ENCODE measurements around the gene EPHA2.
"Not testable (repeated sequence)": the region's sequence is repeated elsewhere in the genome, so short reads cannot be mapped to it uniquely, and the experiment has no call there.

EPHA2 gene

DNA sequence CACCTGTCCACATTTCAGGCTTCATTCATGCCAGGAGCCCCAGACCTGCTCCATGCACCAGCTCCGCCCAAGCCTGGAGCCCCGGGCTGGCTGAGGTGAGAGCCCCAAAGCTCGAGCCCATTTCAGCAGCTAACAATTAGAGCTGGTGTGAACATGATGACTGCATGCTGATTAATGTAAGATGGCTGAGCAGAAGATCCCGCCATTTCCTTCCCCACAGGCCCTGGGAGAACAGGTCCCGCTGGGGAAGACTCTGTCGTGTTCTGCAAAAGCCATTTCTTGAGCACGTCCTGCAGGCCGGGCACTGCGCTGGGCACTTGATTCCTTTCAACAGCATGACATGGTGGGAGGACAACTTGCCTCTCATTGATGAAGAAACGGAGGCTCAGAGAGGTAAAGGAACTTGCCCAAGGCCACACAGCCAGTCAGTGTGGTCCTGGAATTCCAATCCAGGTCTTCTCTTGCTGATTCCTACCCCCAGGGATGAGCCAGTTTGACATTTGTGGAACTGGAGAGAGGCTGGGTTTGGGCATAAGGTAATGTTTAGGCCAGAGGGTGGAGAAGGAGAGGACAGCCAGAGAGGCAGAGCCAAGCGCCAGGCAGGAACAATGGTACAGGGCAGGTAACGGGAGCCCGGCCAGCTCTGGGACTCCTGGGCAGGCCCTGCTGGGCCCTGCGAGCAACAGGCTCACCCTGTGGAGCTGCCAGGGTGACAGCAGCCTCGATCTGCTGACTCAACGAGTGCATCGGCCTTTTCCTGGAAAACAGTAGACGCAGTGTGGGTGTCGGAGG lies 28.1 kb upstream of the EPHA2 start:
- no peak for DNase-seq

DNA sequence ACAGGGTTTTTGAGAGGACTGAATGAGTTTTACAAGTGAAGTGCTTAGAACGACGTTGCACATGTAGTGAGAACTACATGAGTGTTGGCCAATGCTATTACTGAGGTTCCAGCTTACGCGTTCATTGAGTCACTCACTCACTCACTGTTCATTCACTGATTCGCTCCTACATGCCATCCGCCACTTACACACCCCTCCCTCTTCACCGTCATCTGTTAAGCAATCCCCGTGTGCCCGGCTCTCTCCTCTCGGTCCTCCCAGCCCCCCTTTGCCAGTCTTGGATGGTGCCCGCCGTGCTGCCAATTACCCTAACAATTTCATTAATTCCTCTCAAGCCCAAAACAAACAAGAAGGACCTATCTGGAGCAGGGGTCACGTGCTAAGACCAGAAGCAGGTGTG lies 27.3 kb upstream of the EPHA2 start:
- no peak for DNase-seq

DNA sequence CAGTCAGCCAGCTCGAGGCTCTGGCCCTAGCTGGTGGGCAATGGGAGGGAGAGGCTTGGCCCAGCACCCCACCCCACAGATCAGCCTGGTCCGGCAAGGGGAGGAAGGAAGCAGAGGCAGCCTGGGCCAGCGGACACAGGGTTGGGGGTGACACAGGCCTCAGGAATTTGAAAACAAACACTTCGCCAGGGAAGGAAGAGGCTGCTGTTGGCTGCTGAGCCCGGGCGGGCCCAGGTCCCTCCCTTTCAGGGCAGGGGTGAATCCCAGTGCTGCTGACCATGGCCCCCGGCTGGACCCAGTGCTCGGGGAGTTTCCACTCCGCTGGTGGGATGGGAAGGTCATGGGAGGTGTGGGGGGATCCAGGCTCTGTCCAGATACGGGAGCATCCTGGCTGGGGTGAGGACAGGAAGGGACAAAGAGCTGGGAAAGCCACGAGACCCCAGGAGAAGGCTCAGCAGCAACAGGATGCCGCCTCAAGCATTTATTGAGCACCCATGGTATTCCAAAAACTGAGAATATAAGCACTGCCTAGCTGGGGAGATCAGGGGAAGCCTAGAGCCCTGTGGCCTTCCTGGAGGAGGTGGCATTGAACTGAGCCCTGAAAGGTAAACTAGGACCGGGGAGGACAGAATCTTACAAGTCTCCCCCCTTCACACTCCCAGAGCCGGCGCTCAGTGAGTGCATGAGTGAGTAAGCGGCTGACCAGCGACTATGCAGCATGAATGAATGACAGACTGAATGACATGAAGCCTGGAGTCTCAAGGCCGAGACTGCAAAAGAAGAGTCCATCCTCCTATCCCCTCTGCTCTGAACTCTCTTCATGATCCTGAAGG lies 26.2 kb upstream of the EPHA2 start:
- no peak for DNase-seq

DNA sequence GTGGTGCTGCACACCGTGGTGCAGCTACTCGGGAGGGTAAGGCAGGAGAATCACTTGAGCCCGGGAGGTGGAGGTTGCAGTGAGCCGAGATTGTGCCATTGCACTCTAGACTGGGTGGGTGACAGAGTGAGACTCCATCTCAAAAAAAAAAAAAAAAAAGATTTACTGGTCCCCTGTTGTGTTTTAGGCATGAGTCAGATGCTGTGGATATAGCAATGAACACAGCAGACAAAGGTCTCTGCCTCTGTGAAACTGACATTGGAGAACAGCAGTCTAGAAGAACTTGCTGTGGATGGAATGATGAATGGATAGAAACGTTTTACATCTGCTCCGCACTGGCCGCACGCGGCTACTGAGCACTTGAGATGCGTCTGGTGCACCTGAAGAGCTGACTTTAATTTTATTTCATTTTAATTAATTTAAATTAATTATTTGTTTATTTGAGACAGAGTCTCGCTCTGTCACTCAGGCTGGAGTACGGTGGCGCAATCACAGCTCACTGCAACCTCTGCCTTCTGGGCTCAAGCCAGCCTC lies 24.5 kb upstream of the EPHA2 start:
- no peak for DNase-seq

DNA sequence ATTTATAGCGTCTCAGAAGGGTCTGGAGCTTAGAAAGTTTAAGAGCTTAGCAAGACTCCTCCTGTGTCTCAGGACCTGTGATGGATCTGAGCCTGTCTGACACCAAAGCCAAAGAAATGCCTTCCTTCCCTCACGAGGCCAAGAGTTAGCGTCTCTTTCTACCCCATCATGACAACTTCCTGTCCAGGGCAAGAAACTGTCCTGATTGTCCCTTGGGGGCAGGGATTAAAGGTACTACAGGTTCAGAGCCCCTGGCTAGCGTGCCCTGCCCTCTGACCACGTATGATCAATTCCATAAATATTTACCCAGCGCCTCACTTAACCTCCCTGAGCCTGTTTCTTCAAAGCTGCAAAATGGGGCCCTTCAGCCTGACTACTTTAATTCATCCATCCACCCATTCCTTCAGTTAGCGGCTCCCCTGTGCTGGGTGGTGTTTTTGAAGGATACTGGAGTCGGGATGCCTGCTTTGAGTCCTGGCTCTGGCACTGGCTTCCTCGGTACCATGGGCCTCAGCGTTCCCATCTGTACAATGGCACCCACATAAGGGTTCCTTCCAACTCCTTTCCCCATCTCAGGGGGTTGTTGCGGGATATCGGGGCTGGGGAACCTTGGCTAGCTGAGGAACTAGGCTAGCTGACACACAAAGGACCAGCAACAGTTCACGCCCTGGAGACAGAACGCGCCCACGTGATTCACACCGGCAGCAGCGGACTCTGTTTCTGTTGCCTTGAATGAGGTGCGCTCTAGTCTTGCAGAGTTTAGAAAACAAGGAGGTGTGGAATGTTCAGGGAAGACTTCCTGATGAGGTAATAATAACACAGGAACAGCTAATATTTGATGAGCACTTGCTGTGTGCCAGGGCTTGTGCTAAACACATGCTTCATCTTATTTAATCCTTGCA lies 23.0 kb upstream of the EPHA2 start:
- DNase-seq, result no peak

DNA sequence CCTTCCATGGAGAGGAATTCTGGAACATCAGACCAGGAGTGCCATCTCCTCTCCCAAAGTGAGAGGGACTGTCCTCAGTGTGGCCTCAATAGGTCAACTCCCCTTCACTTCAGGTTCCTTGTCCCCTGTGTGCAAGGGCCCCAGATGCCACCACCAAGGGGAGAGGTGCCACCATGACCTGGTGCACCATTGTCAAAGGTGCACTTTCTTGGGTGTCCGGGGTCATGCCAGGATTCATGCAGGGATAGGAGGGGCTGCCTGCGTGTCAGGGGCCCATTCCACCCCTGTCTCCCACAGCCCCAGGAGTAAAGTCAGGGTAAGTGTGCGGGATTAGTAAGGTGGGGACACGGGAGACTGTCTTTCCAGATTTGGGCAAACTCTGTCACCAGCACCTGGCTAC lies 21.4 kb upstream of the EPHA2 start:
- DNase-seq, result no peak

DNA sequence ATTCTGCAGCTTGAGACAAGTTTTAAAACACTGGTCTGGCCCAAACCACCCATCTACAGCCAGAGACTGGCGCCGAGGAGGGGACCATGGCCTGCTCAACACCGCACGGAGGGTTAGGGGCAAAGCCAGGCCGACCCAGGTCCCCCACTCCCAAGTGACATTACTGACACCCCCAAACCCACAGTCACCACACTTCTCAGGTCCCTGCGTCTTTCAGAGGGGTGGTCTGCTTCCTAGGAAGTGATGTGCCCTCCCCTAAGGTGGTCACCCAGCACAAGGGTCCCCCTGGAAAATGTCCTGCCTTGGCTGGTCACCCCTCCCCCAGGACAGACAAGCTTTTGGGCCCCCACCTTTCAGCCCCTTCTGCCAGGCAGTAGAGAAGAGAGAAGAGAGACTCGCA lies 20.8 kb upstream of the EPHA2 start:
- no peak for DNase-seq

DNA sequence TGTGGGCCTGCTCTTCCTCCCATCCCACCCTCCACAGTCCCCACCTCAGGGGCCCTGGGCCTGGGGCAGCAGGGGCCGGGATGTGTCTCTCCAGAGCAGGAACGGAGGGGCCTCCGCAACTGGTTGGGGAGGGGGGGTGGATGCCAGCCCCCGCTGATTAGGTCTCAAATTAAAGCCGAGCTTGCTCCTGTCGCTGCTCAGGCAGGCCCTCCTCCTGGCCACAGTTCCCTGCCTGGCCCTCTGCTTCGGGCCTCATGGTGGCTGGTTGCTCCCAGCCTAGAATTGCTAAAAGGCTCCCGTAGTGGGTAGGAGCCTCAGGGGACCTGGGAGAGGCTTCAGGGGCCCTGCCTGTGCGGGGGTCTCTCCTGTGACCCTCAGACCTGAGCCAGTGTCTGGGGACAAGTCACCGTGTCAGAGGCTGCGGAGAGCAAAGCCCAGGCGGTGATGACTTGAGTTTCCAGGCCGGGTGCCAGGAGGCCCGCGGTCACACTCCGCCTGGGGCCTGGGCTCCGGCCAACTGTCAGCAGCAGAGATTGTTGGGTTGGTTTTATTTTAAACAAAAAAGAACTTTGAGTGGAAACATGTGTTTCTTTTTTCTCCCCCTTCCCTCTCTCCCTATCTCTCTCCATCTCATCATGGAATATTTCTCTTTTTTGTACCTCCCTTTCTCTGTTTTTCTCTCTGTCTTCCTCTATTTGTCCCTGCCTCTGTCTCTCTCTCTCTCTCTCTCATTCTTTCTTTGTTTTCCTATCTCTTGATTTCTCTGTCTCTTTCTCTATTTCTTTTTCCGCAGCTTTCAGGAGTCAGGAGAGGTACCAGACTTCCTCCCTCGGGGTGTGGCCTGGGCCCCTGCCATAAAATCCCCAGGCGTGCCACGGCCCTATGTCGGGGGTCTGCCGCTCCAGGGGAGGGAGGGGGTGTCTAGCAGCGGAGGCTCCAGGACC lies 20.0 kb upstream of the EPHA2 start:
- no peak for DNase-seq

DNA sequence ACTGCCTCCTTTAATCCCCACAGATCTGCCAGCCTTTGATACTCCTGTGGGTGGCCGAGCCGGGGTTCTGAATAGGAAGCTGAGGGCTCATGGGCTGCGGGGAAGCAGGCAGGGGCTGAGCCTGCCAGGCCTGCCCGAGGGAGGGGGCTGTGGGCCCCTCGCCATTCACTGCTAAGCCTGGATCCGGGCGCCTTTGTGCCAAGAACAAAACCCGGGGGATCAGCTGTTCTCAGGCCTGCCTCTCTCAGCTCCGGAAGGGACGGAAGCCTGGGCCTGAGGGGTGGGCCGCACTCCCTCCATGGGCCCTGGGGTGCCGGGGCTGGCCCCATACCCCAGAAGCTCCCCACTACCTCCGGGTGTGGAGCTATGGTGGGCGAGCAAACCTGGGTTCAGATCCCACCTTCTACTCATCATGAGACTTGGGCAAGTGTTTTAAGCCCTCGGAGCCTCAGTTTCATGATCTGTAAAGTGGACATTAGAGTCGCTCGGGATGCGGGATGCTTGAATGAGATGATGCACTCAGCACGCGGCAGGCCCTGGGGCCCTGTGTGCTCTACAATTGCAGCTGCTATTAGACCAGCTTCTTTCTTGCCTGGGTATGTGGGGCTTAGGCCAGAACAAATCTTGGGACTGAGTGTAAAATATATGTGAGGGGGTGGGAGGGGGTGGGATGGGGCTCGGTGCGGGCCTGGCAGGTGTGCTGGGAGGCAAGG lies 19.2 kb upstream of the EPHA2 start:
- no peak for DNase-seq

DNA sequence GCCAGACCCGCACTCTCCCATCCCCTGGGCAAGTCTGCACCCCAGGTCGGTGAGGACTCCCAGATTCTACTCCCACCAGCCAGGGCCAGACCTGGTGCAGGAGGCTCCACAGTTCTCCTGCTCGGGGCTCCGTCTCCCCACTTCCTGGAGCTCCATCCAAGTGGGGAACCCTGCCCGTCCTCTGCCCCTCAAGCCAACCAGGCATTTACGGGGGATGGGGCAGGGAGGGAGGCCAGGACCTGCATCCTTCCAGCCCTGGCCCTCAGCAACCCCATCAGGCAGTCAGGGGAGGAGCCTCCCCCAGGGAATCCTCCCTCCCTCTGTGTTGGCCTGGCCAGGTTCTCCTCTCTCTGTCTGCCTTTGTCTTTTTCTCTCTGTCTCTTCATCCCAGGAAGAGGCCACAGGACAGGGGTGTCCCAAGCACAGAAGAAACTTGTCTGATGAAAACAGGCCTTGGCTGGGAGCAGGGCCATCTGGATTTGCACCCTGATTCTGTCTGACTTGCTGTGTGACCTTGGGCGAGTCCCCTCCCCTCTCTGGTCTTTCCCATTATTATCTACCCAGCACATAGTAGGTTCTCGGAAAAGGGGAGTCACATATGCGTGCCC lies 18.5 kb upstream of the EPHA2 start:
- no peak for DNase-seq

DNA sequence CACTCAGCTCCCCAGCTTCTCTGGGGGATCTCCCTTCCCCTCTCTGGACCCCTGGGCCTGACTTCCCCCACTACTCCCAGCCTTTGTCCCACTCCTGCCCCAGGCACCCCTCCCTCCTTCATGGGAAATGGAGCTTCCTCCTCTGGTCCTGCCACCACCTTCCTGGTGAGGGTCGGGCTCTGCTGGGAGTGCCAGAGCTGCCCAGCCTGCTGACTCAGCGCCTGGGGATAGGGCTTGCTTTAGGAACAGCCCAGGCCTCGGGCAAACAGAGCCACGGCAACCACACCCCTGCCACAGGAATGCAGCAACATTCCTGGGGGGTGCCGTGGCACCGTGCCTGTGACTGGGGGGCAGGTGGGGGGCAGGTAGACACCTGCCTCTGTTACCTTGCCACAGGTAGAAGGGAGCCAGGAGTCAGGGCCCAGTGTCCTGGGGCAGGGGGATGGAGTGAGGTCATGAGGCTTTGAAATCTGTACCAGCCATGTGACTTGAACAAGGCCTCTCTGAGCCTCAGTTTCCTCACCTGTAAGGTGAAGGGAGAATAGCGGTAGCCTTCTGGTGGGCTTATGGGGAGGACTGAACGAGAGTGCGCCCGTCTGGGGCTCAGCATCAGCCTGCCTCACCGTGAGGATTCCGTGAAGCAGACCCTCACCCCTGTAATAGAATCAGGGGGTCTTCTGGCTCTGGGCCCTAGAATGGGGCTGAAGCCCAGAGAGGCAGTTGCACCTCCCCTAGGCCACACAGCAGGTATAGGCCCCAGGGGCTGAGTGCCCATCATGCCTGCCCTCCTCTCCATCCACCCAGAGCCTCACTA lies 17.8 kb upstream of the EPHA2 start:
- DNase-seq, result no peak

DNA sequence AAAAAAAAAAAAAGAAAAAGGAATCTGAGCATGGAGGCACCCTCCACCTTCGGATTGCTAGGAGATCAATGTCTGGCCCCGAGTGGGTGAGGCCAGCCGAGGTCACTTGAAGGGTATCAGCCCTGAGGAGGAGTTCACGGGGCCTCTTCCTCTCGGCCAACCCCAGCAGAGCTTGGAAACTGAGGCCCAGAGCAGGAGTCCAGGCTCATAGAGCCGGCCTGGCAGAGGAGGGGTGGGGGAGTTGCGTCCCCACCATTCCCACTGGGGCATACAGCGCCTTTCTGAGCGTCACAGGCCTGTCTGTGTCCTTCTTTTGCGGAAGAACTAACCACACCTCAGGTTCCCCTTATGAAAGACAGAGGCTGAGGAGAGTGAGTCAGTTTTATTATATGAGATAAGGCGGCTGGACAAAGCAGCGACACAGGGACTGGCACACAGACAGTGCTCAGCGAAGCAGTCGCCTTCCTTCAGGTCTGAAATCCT lies 17.1 kb upstream of the EPHA2 start:
- DNase-seq, result no peak

DNA sequence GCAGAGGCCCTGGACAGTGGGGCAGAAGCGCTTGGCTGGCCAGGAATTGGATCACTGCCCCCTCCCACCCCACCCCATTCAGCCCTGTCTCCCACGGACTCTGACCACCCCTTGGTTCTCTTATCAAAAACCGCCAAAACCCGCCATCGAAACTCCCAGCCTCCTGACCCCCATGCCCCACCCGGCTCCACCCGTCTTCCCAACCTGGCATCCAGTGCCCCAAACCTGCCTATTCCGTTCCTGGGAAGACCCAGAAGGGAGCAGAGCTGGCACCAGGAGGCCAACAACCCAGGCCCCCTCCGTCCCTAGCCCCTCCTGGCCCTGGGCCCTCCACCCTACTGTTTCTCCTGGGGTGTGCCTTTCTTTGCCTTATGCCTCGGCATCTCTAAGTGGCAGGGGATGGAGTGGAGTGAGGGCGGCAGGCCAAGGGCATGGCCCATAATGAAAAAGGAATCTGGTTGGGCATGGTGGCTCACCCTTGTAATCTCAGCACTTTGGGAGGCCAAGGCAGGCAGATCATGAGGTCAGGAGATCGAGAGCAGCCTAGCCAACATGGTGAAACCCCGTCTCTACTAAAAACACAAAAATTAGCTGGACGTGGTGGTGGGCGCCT lies 16.5 kb upstream of the EPHA2 start:
- no peak for DNase-seq

DNA sequence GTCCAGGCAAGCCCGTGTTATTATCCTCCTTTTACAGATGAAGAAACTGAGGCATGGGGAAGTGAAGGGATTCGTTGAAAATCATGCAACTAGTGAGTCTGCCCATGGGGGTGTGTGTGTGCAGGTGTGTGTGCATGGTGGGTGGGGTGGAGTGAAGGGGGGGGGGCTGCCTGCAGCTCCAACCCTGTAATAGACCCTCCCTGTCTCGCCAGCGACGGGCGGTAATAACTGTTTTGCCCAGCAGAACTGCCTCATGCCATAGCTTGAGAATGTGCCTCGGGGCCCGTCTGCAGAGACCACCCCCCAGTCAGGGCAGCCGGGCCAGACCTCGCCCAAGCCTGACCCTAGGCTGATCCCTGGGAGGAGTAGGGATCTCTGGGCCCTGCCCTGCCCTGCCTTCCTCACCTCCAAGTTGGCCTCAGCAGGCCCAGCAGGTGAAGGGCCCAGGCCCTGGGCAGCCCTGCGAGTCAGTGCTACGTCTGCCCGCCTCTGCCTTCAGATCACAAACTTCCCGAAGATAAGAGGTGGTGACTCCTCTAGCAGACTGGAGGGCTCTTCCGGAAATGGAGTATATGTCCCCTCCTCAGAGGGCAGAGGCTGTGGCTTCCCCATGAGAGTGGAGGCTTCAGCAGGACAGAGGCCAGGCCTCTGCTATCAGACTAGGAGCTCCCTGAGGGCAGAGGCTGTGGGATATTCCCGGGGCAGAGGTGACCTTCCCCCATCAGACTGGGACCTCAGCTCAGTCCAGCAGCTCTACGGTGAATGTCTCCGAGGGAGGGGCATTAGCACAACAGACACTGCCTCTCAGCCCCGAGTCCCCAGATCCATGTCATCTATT lies 15.7 kb upstream of the EPHA2 start:
- DNase-seq, result no peak

DNA sequence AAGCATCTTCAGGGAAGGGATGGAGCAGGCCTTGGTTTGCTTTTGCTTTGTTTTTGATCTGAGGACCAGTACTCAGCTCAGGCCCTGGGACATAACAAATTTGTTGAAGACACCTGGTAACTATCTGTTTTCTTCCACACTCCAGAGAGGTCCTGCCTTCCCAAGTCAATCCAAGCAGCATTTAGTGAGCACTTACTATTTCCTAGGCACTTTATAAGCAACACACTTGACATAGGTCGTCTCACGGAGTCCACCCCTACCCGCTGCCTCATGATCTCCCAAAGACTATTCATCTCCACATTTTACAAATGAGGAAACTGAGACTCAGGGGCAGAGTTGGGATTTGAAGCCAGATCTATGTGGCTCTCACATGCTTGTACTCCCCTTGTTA lies 14.4 kb upstream of the EPHA2 start:
- no peak for DNase-seq

DNA sequence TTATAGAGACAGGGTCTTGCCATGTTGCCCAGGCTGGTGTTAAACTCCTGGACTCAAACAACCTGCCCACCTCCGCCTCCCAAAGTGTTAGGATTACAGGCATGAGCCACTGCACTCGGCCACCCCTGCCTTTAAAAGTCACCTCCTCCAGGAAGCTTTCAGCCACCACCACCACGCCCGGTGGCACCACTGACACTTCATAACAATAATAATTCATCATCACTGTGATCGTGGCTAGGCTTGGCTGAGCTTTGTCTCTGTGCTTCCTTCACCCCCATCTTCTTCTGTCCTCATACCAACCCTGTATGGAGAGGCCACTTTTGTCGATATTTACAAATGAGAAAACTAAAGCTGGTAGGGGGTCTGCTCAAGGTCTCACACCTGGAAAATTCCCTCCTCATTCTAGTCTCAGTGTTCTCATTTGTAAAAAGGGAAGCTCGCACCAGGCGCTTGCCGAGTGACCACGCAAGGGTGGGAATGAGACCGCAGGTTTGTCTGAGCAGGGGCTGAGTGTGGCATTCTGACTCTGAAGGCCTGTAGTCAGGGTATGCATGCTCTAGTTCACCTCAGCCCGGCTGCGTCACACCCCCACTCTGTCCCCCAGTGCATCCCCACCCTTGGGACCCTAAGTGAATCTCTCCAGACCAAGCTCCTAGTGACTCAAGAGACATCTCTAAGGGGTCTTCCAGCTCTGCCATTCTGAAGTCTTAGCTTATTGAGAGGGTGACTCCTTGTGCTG lies 12.9 kb upstream of the EPHA2 start:
- DNase-seq, result no peak

DNA sequence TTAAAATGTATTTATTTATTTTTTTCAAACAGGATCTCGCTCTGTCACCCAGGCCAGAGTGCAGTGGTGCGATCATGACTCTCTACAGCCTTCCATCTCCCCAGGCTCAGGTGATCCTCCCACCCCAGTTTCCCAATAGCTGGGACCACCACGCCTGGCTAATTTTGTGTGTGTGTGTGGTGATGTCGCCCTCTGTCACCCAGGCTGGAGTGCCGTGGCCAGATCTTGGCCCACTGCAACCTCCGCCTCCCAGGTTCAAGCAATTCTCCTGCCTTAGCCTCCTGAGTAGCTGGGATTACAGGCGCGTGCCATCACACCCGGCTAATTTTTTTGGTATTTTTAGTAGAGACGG lies 12.3 kb upstream of the EPHA2 start:
- DNase-seq, result not testable (repeated sequence)

Data from NCI-H524 (cell line).